ENCODE measurements around the gene RAPGEF1.

DNA sequence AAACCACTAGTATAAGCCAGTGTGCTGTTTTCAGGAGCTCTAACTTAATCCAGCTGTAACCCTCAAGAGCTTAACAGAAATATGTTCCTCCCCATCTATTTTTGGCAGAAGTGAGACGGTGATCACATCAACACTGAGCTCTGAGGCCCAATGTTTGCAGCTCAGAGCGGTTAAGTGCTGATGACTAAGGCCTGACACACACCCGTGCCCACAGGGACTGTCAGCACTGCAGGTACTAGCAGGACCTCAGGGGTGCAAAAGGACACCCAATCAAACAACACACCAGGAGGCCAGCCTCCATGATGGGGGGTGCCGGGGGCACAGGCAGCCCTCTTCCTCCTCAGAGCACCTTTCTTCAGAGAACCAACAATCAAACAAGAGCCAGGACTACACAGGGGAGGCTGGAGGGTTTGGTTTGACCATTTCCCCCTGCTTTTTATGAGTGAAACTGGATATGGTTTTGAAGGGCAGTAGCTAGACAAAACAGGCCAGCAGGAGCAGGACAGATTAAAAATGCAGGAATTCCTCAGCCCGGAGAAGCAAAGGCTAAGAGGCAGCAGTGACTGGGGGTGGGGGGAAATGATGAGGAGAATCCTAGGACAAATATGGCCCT is 61.3 kb downstream of the RAPGEF1 start:
- no peak for TF ChIP-seq POLR2A (IDR thresholded peaks at IDR 0.05; ENCODE audit: low read length)
- TF ChIP-seq GATA1 (IDR thresholded peaks at IDR 0.05; ENCODE audit: low read depth, low read length), result no peak
